Measurements from ENCODE around the gene GPR171.
"Not testable (repeated sequence)": the region's sequence is repeated elsewhere in the genome, so short reads cannot be mapped to it uniquely, and the experiment has no call there.

The GPR171 gene

GRCh38 chr3:151175952-151176351 is 27.1 kb downstream of the GPR171 start:
- DNase-seq (ENCODE audit: low read depth), result no peak

GRCh38 chr3:151174351-151174750 is 28.7 kb downstream of the GPR171 start:
- no peak for DNase-seq (ENCODE audit: low read depth)

DNA sequence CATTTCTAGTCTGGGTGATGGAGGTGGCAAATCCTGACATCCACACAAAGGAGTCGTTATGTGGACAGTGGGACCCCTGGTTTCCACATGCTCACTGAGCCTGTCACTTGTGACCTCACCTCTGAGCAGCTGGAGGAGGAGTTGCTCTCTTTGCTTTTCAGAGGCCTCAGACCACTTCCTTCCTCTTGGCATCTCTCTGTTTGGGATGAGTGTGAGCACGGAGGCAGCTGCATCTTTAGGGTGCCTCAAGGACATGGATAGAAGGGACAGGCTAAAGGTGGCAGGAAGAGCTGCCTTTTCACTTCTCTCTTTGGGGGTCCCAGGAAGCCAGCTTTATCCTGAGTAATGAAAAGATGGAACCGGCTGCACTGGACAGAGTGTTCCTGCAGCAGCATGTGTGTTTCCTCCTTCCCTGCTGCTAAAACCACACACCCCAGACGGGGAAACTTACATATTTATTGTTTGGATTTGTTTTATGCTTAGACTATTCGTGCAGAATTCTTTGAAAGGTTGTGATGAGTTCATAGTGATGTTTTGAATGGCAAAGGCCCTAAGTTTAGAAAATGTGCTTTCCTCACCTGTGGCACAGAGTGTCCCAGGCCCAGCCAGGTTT is 31.8 kb downstream of the GPR171 start:
- DNase-seq (ENCODE audit: low read depth), result no peak

GRCh38 chr3:151169948-151170679 is 32.9 kb downstream of the GPR171 start:
- not testable (repeated sequence) for DNase-seq (ENCODE audit: low read depth)

GRCh38 chr3:151169262-151169947 is 33.6 kb downstream of the GPR171 start:
- no peak for DNase-seq (ENCODE audit: low read depth)

DNA sequence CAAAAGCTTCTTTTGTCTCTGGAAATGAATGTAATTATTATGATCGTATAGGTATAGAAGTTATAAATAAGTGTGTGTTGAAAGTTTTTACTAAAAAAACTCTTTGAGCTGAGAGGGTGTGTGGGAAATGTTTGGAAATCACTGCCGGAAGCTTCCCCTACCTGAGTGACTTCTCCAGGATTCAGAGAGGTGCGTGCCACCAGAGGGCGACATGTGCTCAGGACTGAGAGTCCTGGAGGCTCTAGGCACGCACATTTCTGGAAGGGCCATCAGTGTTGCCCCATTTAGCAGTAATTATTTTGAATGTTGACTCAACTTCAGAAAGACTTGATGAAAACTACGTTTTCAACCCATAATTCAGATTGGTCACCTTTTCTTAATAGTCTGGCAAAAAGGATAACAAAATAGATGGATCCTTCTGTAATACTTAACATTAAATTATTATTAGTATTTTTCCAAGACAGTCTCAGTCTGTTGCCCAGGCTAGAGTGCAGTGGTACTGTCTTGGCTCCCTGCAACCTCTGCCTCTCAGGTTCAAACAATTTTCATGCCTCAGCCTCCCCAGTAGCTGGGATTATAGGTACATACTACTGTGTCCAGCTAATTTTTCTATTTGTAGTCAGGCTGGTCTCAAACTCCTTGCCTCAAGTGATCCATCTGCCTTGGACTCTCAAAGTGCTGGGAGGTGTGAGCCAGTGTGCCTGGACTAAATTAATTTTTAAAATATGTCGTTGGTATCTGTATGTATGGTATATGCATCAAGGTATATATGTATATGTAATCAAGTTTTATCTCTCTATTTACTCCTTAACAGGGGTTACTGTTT is 34.5 kb downstream of the GPR171 start:
- DNase-seq (ENCODE audit: low read depth), result peak; percentile 53

- DNase-seq (ENCODE audit: low read depth), result no peak
Observed at GRCh38 chr3:151166161-151166560, 36.9 kb downstream of the GPR171 start.

GRCh38 chr3:151165226-151165625 is 37.8 kb downstream of the GPR171 start:
- DNase-seq (ENCODE audit: low read depth), result no peak

GRCh38 chr3:151159806-151160205 is 43.2 kb downstream of the GPR171 start:
- no peak for DNase-seq (ENCODE audit: low read depth)

GRCh38 chr3:151156618-151157216 is 46.3 kb downstream of the GPR171 start:
- DNase-seq (ENCODE audit: low read depth), result no peak

DNA sequence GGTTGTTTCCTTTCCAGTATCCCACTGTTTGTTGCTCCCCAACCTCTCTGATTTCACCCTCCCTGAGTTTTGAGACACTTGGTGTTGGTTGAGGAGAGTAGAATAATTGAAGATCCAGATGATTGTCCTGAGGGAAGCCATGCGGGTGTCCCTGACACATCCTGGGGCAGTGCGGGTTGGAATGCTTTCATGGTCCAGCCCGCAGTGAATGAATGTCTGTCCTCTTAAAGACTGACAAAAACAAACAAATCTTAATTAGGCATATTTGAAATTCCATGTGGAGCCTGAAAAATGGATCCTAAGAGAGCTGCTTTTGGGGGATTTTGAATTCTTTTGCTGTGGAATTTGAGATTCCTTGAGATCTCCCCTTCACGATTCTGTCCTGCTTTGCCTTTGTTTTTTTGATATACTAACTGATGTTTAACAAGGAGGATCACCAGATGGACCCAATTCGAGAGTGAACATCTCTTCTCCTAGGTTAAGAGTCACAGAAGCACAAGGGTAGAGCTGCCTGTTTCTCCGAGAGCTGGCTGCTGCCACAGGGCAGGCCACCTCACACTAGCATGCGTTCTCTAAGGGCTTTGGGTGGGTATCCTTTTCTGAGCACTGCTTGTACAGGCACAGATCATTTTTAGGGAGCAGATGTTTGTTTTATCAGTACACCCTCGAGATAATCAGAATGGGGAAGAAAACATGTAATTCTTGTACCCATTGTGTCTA is 47.4 kb downstream of the GPR171 start:
- no peak for DNase-seq (ENCODE audit: low read depth)

GRCh38 chr3:151154566-151154965 is 48.5 kb downstream of the GPR171 start:
- no peak for DNase-seq (ENCODE audit: low read depth)

GRCh38 chr3:151152455-151153079 is 50.4 kb downstream of the GPR171 start:
- no peak for DNase-seq (ENCODE audit: low read depth)
